ENCODE measurements around the gene PLEKHG1.

DNA sequence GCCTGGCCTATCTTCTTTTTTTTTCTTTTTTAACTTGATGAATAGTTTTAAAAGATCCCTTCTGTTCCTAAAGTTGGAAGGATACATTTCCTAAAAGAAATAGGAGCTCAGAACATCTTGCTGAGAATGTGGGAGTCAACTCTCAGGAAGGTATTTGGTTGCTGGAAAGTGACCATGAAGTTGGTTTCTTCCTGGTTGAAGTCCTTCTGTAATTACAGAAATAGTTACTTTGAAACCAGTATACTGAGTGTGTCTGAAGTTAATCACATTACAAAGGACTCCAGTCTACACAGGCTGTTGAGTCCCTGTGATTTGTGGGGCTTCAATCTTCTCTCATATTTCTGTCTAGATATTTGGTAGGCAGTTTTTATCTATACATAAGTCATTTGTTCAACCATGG is 9.8 kb upstream of the PLEKHG1 start:
- TF ChIP-seq, protein P1, sequence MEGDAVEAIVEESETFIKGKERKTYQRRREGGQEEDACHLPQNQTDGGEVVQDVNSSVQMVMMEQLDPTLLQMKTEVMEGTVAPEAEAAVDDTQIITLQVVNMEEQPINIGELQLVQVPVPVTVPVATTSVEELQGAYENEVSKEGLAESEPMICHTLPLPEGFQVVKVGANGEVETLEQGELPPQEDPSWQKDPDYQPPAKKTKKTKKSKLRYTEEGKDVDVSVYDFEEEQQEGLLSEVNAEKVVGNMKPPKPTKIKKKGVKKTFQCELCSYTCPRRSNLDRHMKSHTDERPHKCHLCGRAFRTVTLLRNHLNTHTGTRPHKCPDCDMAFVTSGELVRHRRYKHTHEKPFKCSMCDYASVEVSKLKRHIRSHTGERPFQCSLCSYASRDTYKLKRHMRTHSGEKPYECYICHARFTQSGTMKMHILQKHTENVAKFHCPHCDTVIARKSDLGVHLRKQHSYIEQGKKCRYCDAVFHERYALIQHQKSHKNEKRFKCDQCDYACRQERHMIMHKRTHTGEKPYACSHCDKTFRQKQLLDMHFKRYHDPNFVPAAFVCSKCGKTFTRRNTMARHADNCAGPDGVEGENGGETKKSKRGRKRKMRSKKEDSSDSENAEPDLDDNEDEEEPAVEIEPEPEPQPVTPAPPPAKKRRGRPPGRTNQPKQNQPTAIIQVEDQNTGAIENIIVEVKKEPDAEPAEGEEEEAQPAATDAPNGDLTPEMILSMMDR (IDR thresholded peaks at IDR 0.05) = no peak
- TF ChIP-seq EZH2 (IDR thresholded peaks at IDR 0.05; ENCODE audit: borderline replicate concordance, insufficient read depth, low read depth, low read length, poor library complexity, severe bottlenecking) = no peak
